ENCODE measurements around the gene PHF2. TPM values are rescaled to one million over a fixed set of nuclear protein-coding genes. Genes with fewer than 3 reads are reported as not detected.

PHF2 gene
- total RNA-seq, 1 donor from 2014 or later: 22.9 TPM

GRCh38 chr9:93579711-93580516, 3.5 kb downstream of the PHF2 start:
- H3K4me1 Mint-ChIP-seq (ENCODE audit: low read depth, unreplicated experiment): peaks cover 16% of the 10 kb centered on the region
- no peak for DNase-seq
- no peak overlapping the region for H3K4me3 Mint-ChIP-seq (ENCODE audit: unreplicated experiment)
- TF ChIP-seq CTCF (IDR thresholded peaks at IDR 0.05; ENCODE audit: partially characterized antibody, unreplicated experiment): no peak
- H3K36me3 Mint-ChIP-seq (ENCODE audit: unreplicated experiment): peaks cover 5% of the 10 kb centered on the region
- peaks cover 8% of the 10 kb centered on the region for H3K9me3 Mint-ChIP-seq (ENCODE audit: unreplicated experiment)
- H3K27ac Mint-ChIP-seq (ENCODE audit: unreplicated experiment): no peak overlapping the region
- peaks cover 2% of the 10 kb centered on the region for H3K27me3 Mint-ChIP-seq (ENCODE audit: unreplicated experiment)

DNA sequence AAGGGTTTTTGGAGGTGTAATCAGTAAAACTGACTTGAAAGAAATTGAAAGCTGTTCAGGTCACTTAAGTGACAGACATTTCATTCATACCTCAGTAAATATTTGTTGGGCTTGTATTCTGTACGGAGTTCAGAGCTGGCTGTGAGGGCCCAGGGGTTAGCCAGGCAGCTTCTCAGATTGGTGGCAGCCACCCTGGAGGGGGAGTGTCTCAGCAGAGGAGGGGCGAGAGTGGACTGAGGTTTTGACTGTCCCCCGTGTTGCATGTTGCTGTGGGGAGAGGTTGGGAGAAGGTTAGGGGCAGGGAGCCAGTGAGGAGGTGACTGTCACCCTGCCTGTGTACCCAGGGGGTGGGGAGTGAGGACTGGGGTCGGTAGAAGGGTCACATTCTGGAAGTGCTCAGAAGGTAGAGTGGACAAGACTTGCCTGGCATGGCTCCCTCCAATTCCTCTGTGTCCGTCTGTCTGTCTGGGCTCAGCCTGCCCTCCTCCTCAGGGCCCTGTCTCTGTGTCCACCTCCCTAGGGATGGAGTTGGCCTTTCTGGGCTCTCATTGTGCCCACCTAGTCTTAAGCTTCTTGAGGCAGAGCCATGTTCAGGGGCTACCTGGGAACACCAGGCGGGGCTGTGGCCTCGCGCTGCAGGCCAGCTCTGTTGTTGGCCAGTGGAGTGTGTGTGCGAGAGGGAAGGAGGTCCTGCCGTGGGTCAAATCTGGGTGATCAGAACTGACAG, 4.4 kb downstream of the PHF2 start:
- no peak for TF ChIP-seq CTCF (IDR thresholded peaks at IDR 0.05; ENCODE audit: partially characterized antibody, unreplicated experiment)
- H3K36me3 Mint-ChIP-seq (ENCODE audit: unreplicated experiment): peaks cover 5% of the 10 kb centered on the region
- H3K4me3 Mint-ChIP-seq (ENCODE audit: unreplicated experiment): no peak overlapping the region
- peaks cover 16% of the 10 kb centered on the region for H3K4me1 Mint-ChIP-seq (ENCODE audit: low read depth, unreplicated experiment)
- DNase-seq: no peak
- H3K27ac Mint-ChIP-seq (ENCODE audit: unreplicated experiment): no peak overlapping the region
- H3K9me3 Mint-ChIP-seq (ENCODE audit: unreplicated experiment): peaks cover 6% of the 10 kb centered on the region
- H3K27me3 Mint-ChIP-seq (ENCODE audit: unreplicated experiment): peaks cover 2% of the 10 kb centered on the region

- H3K4me1 Mint-ChIP-seq (ENCODE audit: low read depth, unreplicated experiment): peaks cover 16% of the 10 kb centered on the region
- no peak overlapping the region for H3K27ac Mint-ChIP-seq (ENCODE audit: unreplicated experiment)
- no peak for DNase-seq
- TF ChIP-seq CTCF (IDR thresholded peaks at IDR 0.05; ENCODE audit: partially characterized antibody, unreplicated experiment): no peak
- peaks cover 2% of the 10 kb centered on the region for H3K27me3 Mint-ChIP-seq (ENCODE audit: unreplicated experiment)
- peaks cover 6% of the 10 kb centered on the region for H3K9me3 Mint-ChIP-seq (ENCODE audit: unreplicated experiment)
- H3K36me3 Mint-ChIP-seq (ENCODE audit: unreplicated experiment): peaks cover 8% of the 10 kb centered on the region
- H3K4me3 Mint-ChIP-seq (ENCODE audit: unreplicated experiment): no peak overlapping the region
Measured at GRCh38 chr9:93582115-93582514, 5.7 kb downstream of the PHF2 start.

- no peak overlapping the region for H3K27ac Mint-ChIP-seq (ENCODE audit: unreplicated experiment)
- no peak for TF ChIP-seq CTCF (IDR thresholded peaks at IDR 0.05; ENCODE audit: partially characterized antibody, unreplicated experiment)
- H3K27me3 Mint-ChIP-seq (ENCODE audit: unreplicated experiment): peaks cover 2% of the 10 kb centered on the region
- H3K4me1 Mint-ChIP-seq (ENCODE audit: low read depth, unreplicated experiment): peaks cover 14% of the 10 kb centered on the region
- H3K36me3 Mint-ChIP-seq (ENCODE audit: unreplicated experiment): peaks cover 10% of the 10 kb centered on the region
- peaks cover 6% of the 10 kb centered on the region for H3K9me3 Mint-ChIP-seq (ENCODE audit: unreplicated experiment)
- no peak for DNase-seq
- H3K4me3 Mint-ChIP-seq (ENCODE audit: unreplicated experiment): no peak overlapping the region
Measured at GRCh38 chr9:93582550-93582949, 6.2 kb downstream of the PHF2 start.

GRCh38 chr9:93585259-93585658, 8.9 kb downstream of the PHF2 start:
- no peak overlapping the region for H3K4me3 Mint-ChIP-seq (ENCODE audit: unreplicated experiment)
- no peaks in the 10 kb centered on the region for H3K9me3 Mint-ChIP-seq (ENCODE audit: unreplicated experiment)
- H3K4me1 Mint-ChIP-seq (ENCODE audit: low read depth, unreplicated experiment): peaks cover 7% of the 10 kb centered on the region
- DNase-seq: no peak
- H3K36me3 Mint-ChIP-seq (ENCODE audit: unreplicated experiment): peaks cover 10% of the 10 kb centered on the region
- peaks cover 2% of the 10 kb centered on the region for H3K27me3 Mint-ChIP-seq (ENCODE audit: unreplicated experiment)
- H3K27ac Mint-ChIP-seq (ENCODE audit: unreplicated experiment): no peak overlapping the region
- TF ChIP-seq CTCF (IDR thresholded peaks at IDR 0.05; ENCODE audit: partially characterized antibody, unreplicated experiment): no peak
